Right atrium auricular region (tissue), 2 donors: Measurements from ENCODE around the gene CENPM. TPM values are rescaled to one million over a fixed set of nuclear protein-coding genes. Genes with fewer than 3 reads are reported as not detected.

ENCODE experiments used
- DNase-seq: peaks from one replicate; pipeline ENCODE4 v3.0.0-alpha.2; 2019; ENCODE audit warnings: low spot score
- H3K27ac ChIP-seq, 2 donors: fragments of 200-600 bp; sonication (generic); 1 replicate in 1 of 2; 2 replicates in 1 of 2; pipeline ENCODE4 v1.5.1; 2016 to 2019
- H3K27me3 ChIP-seq, 2 donors: fragments of 200-600 bp; sonication (generic); one replicate each; pipeline versions ENCODE4 v1.5.1 to v1.6.0; 2017 to 2019
- H3K36me3 ChIP-seq: fragments of 200-600 bp; sonication (generic); one replicate; pipeline ENCODE4 v1.5.1; 2016
- H3K4me1 ChIP-seq, 2 donors: fragments of 200-600 bp; sonication (generic); one replicate each; pipeline versions ENCODE4 v1.5.1 to v1.6.0; 2017 to 2019
- H3K4me3 ChIP-seq, 2 donors: fragments of 200-600 bp; sonication (generic); 1 replicate in 1 of 2; 2 replicates in 1 of 2; pipeline ENCODE4 v1.5.1; 2017 to 2019; ENCODE audit warnings: mild to moderate bottlenecking in 1 of 2, moderate library complexity in 1 of 2
- H3K9me3 ChIP-seq, 2 donors: fragments of 200-600 bp; sonication (generic); one replicate each; pipeline ENCODE4 v1.5.1; 2019
- CTCF ChIP-seq, 2 donors: fragments of 200-600 bp; sonication (generic); IDR thresholded peaks; one replicate each; pipeline ENCODE4 v1.5.1; 2019; ENCODE audit warnings: antibody characterized with exemption in 2 of 2
- total RNA-seq, 2 donors: library from RNA; depleted of rRNA; stranded (reverse); fragments of >200 nt; gene quantifications; one replicate each; pipeline ENCODE4 v1.1.0, GENCODE V29; 2016

CENPM gene
- total RNA-seq, 2 donors from 2014 or later: not detected

GRCh38 chr22:41925783-41926460, 21.0 kb downstream of the CENPM start:
- Histone ChIP-seq H3K36me3 (no peaks in the 10 kb centered on the region), H3K27me3 (no peaks in the 10 kb centered on the region), H3K4me1 (peaks cover 0 to 13% of the 10 kb centered on the region in 2 donors), H3K9me3 (no peaks in the 10 kb centered on the region), H3K4me3 (peak overlapping the region; percentile 19 to 53), H3K27ac (no peak overlapping the region)
- no peak for DNase-seq
- peak; percentile 51 to 82 for TF ChIP-seq CTCF (IDR thresholded peaks at IDR 0.05)

- Histone ChIP-seq H3K4me1 (peaks cover 0 to 29% of the 10 kb centered on the region in 2 donors), H3K9me3 (no peaks in the 10 kb centered on the region), H3K27ac (no peak overlapping the region), H3K36me3 (no peaks in the 10 kb centered on the region), H3K27me3 (no peaks in the 10 kb centered on the region), H3K4me3 (no peak overlapping the region)
- no peak for DNase-seq
- no peak for TF ChIP-seq CTCF (IDR thresholded peaks at IDR 0.05)
These were observed 23.2 kb downstream of the CENPM start for GRCh38 chr22:41923595-41924276.

- no peak for DNase-seq
- H3K4me3 ChIP-seq: no peak overlapping the region
- H3K4me1 ChIP-seq: peaks cover 0 to 34% of the 10 kb centered on the region in 2 donors
- no peak for TF ChIP-seq CTCF (IDR thresholded peaks at IDR 0.05)
- H3K9me3 ChIP-seq: no peaks in the 10 kb centered on the region
- H3K27me3 ChIP-seq: peaks cover 0 to 2% of the 10 kb centered on the region in 2 donors
- H3K36me3 ChIP-seq: no peaks in the 10 kb centered on the region
- H3K27ac ChIP-seq: no peak overlapping the region
These were observed 23.9 kb downstream of the CENPM start for GRCh38 chr22:41922940-41923594.

GRCh38 chr22:41922328-41922727, 24.6 kb downstream of the CENPM start:
- no peak for DNase-seq
- H3K4me3 ChIP-seq: no peak overlapping the region
- H3K27ac ChIP-seq: no peak overlapping the region
- H3K36me3 ChIP-seq: no peaks in the 10 kb centered on the region
- H3K4me1 ChIP-seq: peaks cover 0 to 41% of the 10 kb centered on the region in 2 donors
- no peaks in the 10 kb centered on the region for H3K9me3 ChIP-seq
- no peak for TF ChIP-seq CTCF (IDR thresholded peaks at IDR 0.05)
- H3K27me3 ChIP-seq: peaks cover 0 to 7% of the 10 kb centered on the region in 2 donors

GRCh38 chr22:41920271-41920976, 26.5 kb downstream of the CENPM start:
- Histone ChIP-seq H3K4me3 (peak overlapping the region; percentile 35 to 61), H3K4me1 (peaks cover 0 to 30% of the 10 kb centered on the region in 2 donors), H3K36me3 (no peaks in the 10 kb centered on the region), H3K27ac (peak overlapping the region in 1 of 2 donors; percentile 59), H3K27me3 (peaks cover 5 to 12% of the 10 kb centered on the region in 2 donors), H3K9me3 (no peaks in the 10 kb centered on the region)
- TF ChIP-seq CTCF (IDR thresholded peaks at IDR 0.05): no peak
- DNase-seq: no peak
